MM.1S (cell line): Measurements from ENCODE around the gene FRG2B.
"Not testable (repeated sequence)": the region's sequence is repeated elsewhere in the genome, so short reads cannot be mapped to it uniquely, and the experiment has no call there.

Experiments used
- DNase-seq: peaks from one replicate; pipeline ENCODE4 v3.0.0-alpha.2; 2015
- H2AFZ ChIP-seq: fragments of 300-600 bp; sonication (generic); 2 replicates; pipeline ENCODE4 v1.6.0; 2016; ENCODE audit warnings: antibody characterized with exemption, low read length
- H3F3A ChIP-seq: fragments of 300-600 bp; sonication (generic); 2 replicates; pipeline ENCODE4 v1.6.1; 2016; ENCODE audit warnings: mild to moderate bottlenecking, antibody characterized with exemption, low read length, moderate library complexity, mixed read lengths; ENCODE audit not compliant: insufficient read depth
- H3K27ac ChIP-seq: fragments of 300-600 bp; sonication (generic); 2 replicates; pipeline ENCODE4 v1.5.1; 2016; ENCODE audit warnings: mild to moderate bottlenecking, low read length
- H3K27me3 ChIP-seq: fragments of 300-600 bp; sonication (generic); replicated peaks from 2 replicates; pipeline ENCODE4 v1.6.0; 2016; ENCODE audit warnings: low read length; ENCODE audit not compliant: insufficient read depth
- H3K36me3 ChIP-seq: fragments of 300-600 bp; sonication (generic); replicated peaks from 2 replicates; pipeline ENCODE4 v1.6.1; 2016; ENCODE audit warnings: mild to moderate bottlenecking, low read length, mixed read lengths; ENCODE audit not compliant: insufficient read depth
- H3K4me1 ChIP-seq: fragments of 300-600 bp; sonication (generic); 2 replicates; pipeline ENCODE4 v1.6.1; 2016; ENCODE audit warnings: low read length, mixed read lengths
- H3K4me2 ChIP-seq: fragments of 300-600 bp; sonication (generic); 2 replicates; pipeline ENCODE4 v1.6.0; 2016; ENCODE audit warnings: low read depth, low read length
- H3K4me3 ChIP-seq: fragments of 300-600 bp; sonication (generic); 2 replicates; pipeline ENCODE4 v1.5.1; 2016; ENCODE audit warnings: low read length, mixed read lengths
- H3K79me2 ChIP-seq: fragments of 300-600 bp; sonication (generic); 2 replicates; pipeline ENCODE4 v1.6.1; 2016; ENCODE audit warnings: mixed run types, low read length, mixed read lengths
- H3K9ac ChIP-seq: fragments of 300-600 bp; sonication (generic); 2 replicates; pipeline ENCODE4 v1.6.1; 2016; ENCODE audit warnings: low read length, mixed read lengths
- H3K9me2 ChIP-seq: fragments of 300-600 bp; sonication (generic); replicated peaks from 2 replicates; pipeline ENCODE4 v1.6.1; 2016; ENCODE audit warnings: mild to moderate bottlenecking, low read length, mixed read lengths; ENCODE audit not compliant: insufficient read depth
- H3K9me3 ChIP-seq: fragments of 300-600 bp; sonication (generic); replicated peaks from 2 replicates; pipeline ENCODE4 v1.6.1; 2016; ENCODE audit warnings: mild to moderate bottlenecking, low read length, mixed read lengths; ENCODE audit not compliant: insufficient read depth
- H4K20me1 ChIP-seq: fragments of 300-600 bp; sonication (generic); 2 replicates; pipeline ENCODE4 v1.6.1; 2016; ENCODE audit warnings: mild to moderate bottlenecking, low read length, moderate library complexity, mixed read lengths; ENCODE audit not compliant: insufficient read depth
- EZH2 ChIP-seq: fragments of 300-600 bp; sonication (generic); optimal IDR thresholded peaks from 2 replicates; pipeline ENCODE3; 2017; ENCODE audit warnings: low read depth, mild to moderate bottlenecking, antibody characterized with exemption, low read length, mixed read lengths
- EZH2phosphoT487 ChIP-seq: fragments of 300-600 bp; sonication (generic); IDR thresholded peaks from 2 replicates; pipeline ENCODE4 v1.6.1; 2018; ENCODE audit warnings: antibody characterized with exemption, low read length
- TF ChIP-seq, protein P1 (sequence below): fragments of 300-600 bp; sonication (generic); IDR thresholded peaks from 2 replicates; pipeline ENCODE4 v1.5.1; 2016; ENCODE audit warnings: antibody characterized with exemption, low read length, mixed read lengths

Gene FRG2B

GRCh38 chr10:133600657-133601056 lies 25.9 kb downstream of the FRG2B start:
- no peaks in the 10 kb centered on the region for H3K4me1 ChIP-seq
- H3K79me2 ChIP-seq: no peaks in the 10 kb centered on the region
- H3K9me2 ChIP-seq: no peaks in the 10 kb centered on the region
- no peak overlapping the region for H3K4me2 ChIP-seq
- H3K27ac ChIP-seq: no peak overlapping the region
- no peak overlapping the region for H3K4me3 ChIP-seq
- H2AFZ ChIP-seq: no peak overlapping the region
- H3K27me3 ChIP-seq: peaks cover 18% of the 10 kb centered on the region
- H4K20me1 ChIP-seq: no peaks in the 10 kb centered on the region
- no peaks in the 10 kb centered on the region for H3K9me3 ChIP-seq
- H3K36me3 ChIP-seq: no peaks in the 10 kb centered on the region
- H3F3A ChIP-seq: no peaks in the 10 kb centered on the region
- TF ChIP-seq EZH2phosphoT487: no peak
- TF ChIP-seq, protein P1, sequence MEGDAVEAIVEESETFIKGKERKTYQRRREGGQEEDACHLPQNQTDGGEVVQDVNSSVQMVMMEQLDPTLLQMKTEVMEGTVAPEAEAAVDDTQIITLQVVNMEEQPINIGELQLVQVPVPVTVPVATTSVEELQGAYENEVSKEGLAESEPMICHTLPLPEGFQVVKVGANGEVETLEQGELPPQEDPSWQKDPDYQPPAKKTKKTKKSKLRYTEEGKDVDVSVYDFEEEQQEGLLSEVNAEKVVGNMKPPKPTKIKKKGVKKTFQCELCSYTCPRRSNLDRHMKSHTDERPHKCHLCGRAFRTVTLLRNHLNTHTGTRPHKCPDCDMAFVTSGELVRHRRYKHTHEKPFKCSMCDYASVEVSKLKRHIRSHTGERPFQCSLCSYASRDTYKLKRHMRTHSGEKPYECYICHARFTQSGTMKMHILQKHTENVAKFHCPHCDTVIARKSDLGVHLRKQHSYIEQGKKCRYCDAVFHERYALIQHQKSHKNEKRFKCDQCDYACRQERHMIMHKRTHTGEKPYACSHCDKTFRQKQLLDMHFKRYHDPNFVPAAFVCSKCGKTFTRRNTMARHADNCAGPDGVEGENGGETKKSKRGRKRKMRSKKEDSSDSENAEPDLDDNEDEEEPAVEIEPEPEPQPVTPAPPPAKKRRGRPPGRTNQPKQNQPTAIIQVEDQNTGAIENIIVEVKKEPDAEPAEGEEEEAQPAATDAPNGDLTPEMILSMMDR: no peak
- no peak for TF ChIP-seq EZH2
- DNase-seq: no peak
- H3K9ac ChIP-seq: no peak overlapping the region

- H3K36me3 ChIP-seq, H3K4me1 ChIP-seq, H2AFZ ChIP-seq, H3K9ac ChIP-seq, H3K4me3 ChIP-seq, H3K27ac ChIP-seq, H3K9me3 ChIP-seq, H3K9me2 ChIP-seq, H3K79me2 ChIP-seq, DNase-seq, H3F3A ChIP-seq, H3K4me2 ChIP-seq, H4K20me1 ChIP-seq: not testable (repeated sequence)
- peaks cover 18% of the 10 kb centered on the region for H3K27me3 ChIP-seq
These were observed 26.7 kb downstream of the FRG2B start for GRCh38 chr10:133599869-133600268.

DNA sequence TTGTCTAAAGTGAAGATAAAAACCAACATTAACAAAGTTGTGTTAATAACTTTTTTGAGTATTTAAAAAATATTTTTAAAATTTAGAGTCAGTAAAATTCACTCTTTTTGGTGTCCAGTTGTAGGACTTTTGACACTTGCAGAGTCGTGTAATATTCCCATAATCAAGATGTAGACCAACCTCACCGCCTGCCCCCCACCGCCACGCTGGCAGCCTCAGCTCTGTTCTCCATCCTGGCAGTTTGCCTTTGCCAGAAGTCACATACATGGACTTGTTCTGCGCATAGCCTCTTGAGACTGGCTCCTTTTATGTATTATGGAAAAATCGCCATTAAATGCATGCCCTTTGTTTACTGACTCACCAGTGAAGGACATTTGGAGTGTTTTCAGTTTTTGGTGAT lies 33.9 kb downstream of the FRG2B start:
- Histone ChIP-seq H2AFZ (no peak overlapping the region), H3K27me3 (peaks cover 40% of the 10 kb centered on the region), H3K9ac (no peak overlapping the region), H3K9me2 (no peaks in the 10 kb centered on the region), H3K9me3 (no peaks in the 10 kb centered on the region; the same call in 1 of the 2 replicates), H3K27ac (no peak overlapping the region), H3K4me3 (no peak overlapping the region), H3K4me2 (no peak overlapping the region), H3F3A (no peaks in the 10 kb centered on the region), H3K4me1 (no peaks in the 10 kb centered on the region), H3K36me3 (no peaks in the 10 kb centered on the region), H4K20me1 (no peaks in the 10 kb centered on the region), H3K79me2 (no peaks in the 10 kb centered on the region)
- TF ChIP-seq EZH2: no peak
- no peak for TF ChIP-seq EZH2phosphoT487
- TF ChIP-seq, protein P1: no peak
- DNase-seq: no peak

DNA sequence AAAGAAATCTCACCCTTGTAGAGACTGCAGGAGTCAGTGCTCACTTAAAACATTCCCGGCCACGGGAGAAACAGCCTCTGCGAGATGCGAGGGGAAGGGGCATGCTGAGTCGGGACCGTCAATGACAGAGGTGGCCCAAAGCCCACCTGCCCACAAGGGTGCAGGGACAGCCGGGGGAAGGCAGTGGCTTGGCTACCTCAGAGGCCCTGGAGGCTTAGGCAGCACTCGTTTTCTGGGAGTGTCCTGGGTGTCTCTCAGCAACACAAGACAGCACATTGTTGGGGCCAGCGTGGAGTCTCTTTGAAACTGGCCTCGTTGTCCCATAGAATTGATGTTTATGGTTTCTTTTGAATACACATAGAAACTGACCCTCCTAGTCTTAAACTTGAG lies 35.6 kb downstream of the FRG2B start:
- no peak for DNase-seq
- Histone ChIP-seq H3K79me2 (no peaks in the 10 kb centered on the region), H3K27me3 (peaks cover 38% of the 10 kb centered on the region), H4K20me1 (no peaks in the 10 kb centered on the region), H3K36me3 (no peaks in the 10 kb centered on the region), H3K4me2 (no peak overlapping the region), H3F3A (no peaks in the 10 kb centered on the region), H3K27ac (no peak overlapping the region), H3K4me1 (no peaks in the 10 kb centered on the region), H3K9me3 (no peaks in the 10 kb centered on the region; the same call in 1 of the 2 replicates), H3K9me2 (no peaks in the 10 kb centered on the region), H3K9ac (no peak overlapping the region), H3K4me3 (no peak overlapping the region), H2AFZ (no peak overlapping the region)
- TF ChIP-seq EZH2: no peak
- TF ChIP-seq, protein P1: no peak
- TF ChIP-seq EZH2phosphoT487: no peak
